GM18508 (cell line): ENCODE measurements around the gene CTDSP1.

ENCODE experiments used
- ATAC-seq: cut with Tn5 transposase; IDR thresholded peaks from one replicate; pipeline ENCODE4 v1.9.1; 2021; ENCODE audit warnings: moderate number of reproducible peaks; ENCODE audit not compliant: insufficient read depth, unreplicated experiment

The CTDSP1 gene

DNA sequence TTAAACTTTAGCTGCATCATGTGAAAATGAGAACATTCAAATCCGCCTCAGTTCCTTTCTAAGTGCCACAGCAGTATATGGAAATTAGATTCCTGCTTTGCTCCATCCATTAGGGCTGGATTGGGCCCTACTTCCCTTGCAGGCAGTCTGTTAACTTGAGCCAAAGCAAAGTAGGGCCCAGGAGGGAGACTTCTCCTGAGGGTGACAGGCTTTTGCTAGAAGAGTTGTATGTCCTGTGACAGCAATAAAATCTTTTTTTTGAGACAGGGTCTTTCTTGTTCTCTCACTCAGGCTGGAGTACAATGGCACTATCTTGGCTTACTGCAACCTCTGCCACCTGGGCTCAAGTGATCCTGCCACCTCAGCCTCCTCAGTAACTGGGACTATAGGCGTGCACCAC, 47.4 kb downstream of the CTDSP1 start:
- ATAC-seq, result no peak

- ATAC-seq, result no peak
Observed at GRCh38 chr2:218448934-218449333, 49.3 kb downstream of the CTDSP1 start.

GRCh38 chr2:218452079-218452478, 52.4 kb downstream of the CTDSP1 start:
- no peak for ATAC-seq
